PFSK-1 (cell line): Measurements from ENCODE around the gene CTBP1.

ENCODE experiments used
- FOXP2 ChIP-seq: optimal IDR thresholded peaks from 2 replicates; pipeline ENCODE3; 2011; ENCODE audit warnings: borderline replicate concordance, control low read depth, inconsistent platforms; ENCODE audit not compliant: insufficient read depth; ENCODE audit errors: extremely low read length, extremely low read depth
- POLR2AphosphoS5 ChIP-seq: IDR thresholded peaks from 2 replicates; pipeline ENCODE4 v1.6.1; 2012; ENCODE audit warnings: low read depth, mild to moderate bottlenecking, control low read depth, low read length, moderate library complexity
- REST ChIP-seq, 2 experiments: IDR thresholded peaks; 2 replicates each; pipeline versions ENCODE4 v1.6.1 to v1.8.0; 2011 to 2012; ENCODE audit warnings: low read depth in 2 of 2, low read length in 2 of 2, control low read depth in 1 of 2, inconsistent platforms in 1 of 2, mild to moderate bottlenecking in 1 of 2, moderate library complexity in 1 of 2; ENCODE audit not compliant: insufficient read depth in 1 of 2
- SIN3A ChIP-seq: IDR thresholded peaks from 2 replicates; pipeline ENCODE4 v1.6.1; 2012; ENCODE audit warnings: mild to moderate bottlenecking, low read length, moderate library complexity, borderline replicate concordance; ENCODE audit not compliant: insufficient read depth
- TAF1 ChIP-seq: IDR thresholded peaks from 2 replicates; pipeline ENCODE4 v1.6.1; 2012; ENCODE audit warnings: low read length, control low read depth, borderline replicate concordance; ENCODE audit not compliant: insufficient read depth

Gene CTBP1

GRCh38 chr4:1220566-1220965, 28.4 kb downstream of the CTBP1 start:
- no peak for TF ChIP-seq FOXP2
- TF ChIP-seq TAF1 = no peak
- TF ChIP-seq REST (IDR thresholded peaks at IDR 0.05; ENCODE audit: insufficient read depth in 1 of 2, low read depth in 2 of 2, low read length in 2 of 2) = no peak
- no peak for TF ChIP-seq SIN3A
- TF ChIP-seq POLR2AphosphoS5 = no peak

- TF ChIP-seq TAF1 (no peak), POLR2AphosphoS5 (no peak)
Measured at GRCh38 chr4:1219566-1219950, 29.4 kb downstream of the CTBP1 start.

GRCh38 chr4:1218634-1219565, 30.0 kb downstream of the CTBP1 start:
- TF ChIP-seq REST (IDR thresholded peaks at IDR 0.05; ENCODE audit: insufficient read depth in 1 of 2, low read depth in 2 of 2, low read length in 2 of 2) (no peak), TAF1 (no peak), POLR2AphosphoS5 (no peak), SIN3A (no peak), FOXP2 (no peak)

GRCh38 chr4:1217366-1217765, 31.6 kb downstream of the CTBP1 start:
- TF ChIP-seq REST (IDR thresholded peaks at IDR 0.05; ENCODE audit: insufficient read depth in 1 of 2, low read depth in 2 of 2, low read length in 2 of 2) (no peak), POLR2AphosphoS5 (no peak), TAF1 (no peak), SIN3A (no peak), FOXP2 (no peak)

GRCh38 chr4:1216869-1217294, 32.0 kb downstream of the CTBP1 start:
- TF ChIP-seq POLR2AphosphoS5 = no peak
- TF ChIP-seq FOXP2 = no peak
- no peak for TF ChIP-seq SIN3A
- TF ChIP-seq REST (IDR thresholded peaks at IDR 0.05; ENCODE audit: insufficient read depth in 1 of 2, low read depth in 2 of 2, low read length in 2 of 2) = no peak
- TF ChIP-seq TAF1 = no peak
